Stimulated activated CD8-positive, alpha-beta memory T cell treated with anti-CD3 and anti-CD28 coated beads, Interleukin-15, amount 100 ng/mL, for 4 hours (primary cell): ENCODE measurements around the gene TRPV2.

ENCODE experiments used
- DNase-seq, 2 donors: peaks; one replicate each; pipeline ENCODE4 v3.0.0-alpha.2; 2020; ENCODE audit warnings: low read depth in 2 of 2

Gene TRPV2

DNA sequence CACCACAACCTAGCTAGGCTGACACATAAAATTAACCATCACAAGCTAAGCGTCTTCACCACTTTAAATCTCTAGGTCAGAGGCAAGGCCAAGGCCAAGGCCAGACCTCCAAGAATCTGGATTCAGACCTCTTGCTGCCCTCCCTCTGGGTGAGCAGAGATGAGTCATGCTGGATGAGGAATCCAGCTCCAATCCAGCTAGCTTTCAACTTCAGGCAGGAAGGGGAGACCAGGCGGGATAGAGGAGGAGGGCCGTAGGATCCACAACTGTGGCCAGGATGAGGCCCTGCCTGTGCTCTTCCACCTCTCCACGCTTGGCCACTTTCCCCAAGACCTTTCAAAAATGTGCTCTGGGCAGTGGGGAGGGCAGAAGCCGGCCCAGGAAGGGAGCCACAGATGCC is 61.9 kb downstream of the TRPV2 start:
- DNase-seq, result no peak

DNA sequence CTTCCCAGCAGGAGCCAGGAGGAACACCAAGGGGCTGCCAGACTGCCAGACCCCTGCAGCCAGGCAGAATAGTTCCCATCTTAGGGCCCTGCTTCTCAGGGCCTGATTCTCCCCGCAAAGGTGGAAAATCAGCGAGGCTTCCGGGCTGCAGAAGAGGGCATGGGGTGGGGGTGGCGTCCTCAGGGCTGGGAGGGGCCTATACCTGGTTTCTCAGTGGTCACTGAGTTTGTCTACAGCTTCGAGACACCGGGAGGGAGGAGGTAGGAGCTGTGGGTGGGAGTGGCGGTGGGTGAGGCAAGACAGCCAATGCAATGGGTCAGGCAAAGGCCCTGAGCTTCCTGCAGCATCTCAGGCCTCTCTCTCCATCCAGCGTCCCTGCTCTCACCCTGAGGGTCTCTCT is 62.3 kb downstream of the TRPV2 start:
- no peak for DNase-seq

DNA sequence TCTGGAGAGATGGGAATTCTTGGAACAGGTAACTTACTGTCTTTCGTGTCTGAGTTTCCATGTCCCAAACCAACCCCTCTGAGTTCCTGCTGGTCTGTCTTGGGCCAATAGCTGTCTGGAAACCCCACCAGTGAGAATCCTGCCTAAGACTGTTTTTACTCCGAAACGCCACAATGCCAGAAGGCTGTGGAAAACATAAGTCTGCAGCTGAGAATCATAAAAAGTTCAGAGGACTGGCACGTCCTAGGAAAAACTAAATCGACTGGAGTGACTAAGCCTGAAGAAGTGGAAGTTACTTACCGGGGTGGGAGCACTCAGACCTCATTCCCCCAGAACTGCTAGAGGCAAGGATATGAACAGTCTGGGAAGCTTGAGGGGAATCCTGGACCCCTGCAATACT is 63.3 kb downstream of the TRPV2 start:
- no peak for DNase-seq

DNA sequence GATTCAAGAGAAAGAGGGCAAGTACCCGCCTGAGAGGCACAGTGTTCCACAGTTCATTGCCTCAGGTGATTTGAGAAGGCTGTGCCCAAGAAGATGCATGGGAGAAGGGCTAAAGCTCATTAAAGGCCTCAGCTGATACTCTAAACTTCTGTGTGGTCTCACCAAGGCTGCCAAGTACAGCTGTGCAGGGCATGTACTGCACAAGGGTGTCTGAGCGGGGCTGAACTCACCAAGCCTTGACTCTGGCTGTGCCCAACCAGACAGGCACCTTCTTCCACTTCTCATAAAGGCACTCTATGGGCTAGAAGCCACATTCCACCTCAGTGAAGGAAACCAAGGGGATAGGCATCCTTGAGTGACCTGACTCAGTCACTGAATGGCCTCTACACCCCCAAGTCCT is 63.9 kb downstream of the TRPV2 start:
- DNase-seq, result no peak

DNA sequence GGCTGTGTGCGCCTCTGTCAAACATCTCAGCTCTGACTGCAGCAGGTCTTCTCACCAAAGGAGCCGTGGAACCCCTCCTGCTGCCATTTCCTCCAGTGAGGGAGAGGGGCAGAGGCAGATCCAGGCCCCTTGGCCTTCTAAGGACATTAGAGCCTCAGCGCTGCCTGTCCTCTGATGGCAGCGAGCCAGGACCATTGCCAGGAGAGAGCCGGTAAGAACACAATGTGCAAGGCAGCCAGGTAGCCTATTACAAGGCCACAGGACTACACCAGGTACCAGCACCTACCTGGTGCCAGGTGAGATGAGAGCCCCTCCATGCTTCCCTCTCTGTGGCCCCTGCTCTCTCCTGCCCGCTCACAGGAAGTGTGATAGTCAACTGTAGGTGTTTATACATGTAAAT is 65.6 kb downstream of the TRPV2 start:
- no peak for DNase-seq

DNA sequence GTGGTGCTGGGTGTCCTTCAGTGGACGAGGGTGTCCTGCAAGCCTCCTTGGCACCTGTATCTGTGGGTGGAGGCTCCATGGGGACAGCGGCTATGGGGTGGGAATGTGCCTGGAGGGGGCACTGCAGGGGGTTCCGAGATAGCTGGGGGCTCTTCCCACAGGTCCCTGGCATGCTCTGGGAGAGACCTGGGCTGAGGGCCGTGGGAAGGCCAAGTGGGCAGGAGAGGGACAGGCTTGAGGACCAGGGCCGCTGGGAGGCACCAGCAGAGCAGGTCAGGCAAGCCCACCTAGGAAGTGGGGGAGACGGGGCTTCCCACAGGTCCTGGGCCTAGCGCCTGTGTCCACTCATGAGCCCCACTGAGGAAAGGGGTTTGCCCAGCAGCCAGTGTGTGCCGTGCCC is 66.9 kb downstream of the TRPV2 start:
- no peak for DNase-seq

DNA sequence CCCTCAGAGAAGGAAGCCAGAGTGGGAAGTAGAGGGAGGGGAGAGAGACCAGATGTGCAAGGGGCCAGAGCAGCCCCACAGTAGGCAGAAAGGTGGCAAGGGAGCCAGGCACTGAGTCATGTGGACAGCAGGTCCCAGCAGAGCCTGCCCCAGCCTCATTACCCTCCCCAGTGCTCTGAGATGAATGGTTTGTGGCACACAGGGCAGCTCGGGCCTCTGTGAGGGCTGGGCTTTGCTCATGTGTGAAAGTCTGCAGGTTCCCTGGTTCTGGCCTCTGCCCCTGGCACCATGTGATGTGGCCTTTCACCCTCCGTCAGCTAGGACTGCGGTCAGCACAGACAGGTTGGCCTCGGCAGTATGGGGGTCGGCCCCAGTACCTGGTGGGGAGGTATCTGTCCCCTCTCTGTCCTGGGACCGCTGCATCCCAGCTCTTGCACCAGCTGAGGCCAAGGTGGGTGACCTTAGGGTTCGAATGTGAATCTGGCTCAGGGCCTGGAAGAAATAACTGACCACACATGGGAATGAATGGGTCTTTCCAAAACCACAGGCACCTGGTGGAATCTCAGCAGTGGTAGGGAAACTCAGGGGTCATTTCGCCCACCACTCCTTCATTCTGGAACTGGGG is 67.8 kb downstream of the TRPV2 start:
- DNase-seq, result no peak

DNA sequence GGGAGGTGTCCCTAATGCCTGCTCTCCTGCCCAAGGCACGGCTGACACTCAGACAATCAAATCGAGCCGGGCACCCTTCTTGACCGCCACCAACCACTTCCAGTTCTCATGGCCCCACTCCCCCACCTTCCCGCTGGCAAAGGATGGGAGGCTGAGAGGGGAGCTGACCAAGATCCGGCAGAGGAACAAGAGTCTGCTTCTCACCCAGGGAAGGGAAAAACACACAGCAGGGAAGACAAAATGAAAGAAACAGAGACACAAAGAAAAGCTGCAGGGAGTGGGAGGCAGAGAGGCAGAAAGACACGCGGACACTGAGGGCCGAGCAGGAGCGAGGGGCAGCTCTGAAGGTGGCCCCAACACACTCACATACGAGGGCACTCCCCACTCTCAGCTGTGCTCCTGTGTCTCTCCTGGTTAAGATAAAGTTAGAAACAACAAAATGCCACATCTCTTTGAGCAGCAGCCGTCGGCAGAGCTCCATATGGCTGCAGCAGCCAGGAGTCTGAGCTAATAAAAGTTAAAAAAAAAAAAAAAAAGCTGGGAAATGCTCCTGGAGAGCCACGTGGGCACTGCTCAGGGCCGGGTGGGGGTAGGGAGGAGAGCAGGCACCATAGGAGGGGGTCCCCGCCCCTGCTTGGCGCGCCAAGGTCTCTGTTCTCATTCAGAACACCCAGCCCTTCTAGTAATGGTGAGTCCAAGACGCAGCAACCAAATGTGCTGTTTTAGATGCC is 69.2 kb downstream of the TRPV2 start:
- no peak for DNase-seq
